Liver (tissue), 3 donors: Measurements from ENCODE around the gene CDK5RAP3.

ENCODE experiments used
- CTCF ChIP-seq: fragments of 150-350 bp; IDR thresholded peaks from 2 replicates; pipeline ENCODE4 v1.5.1; 2017; ENCODE audit warnings: improper control_type of control experiment, low read depth, low read length; ENCODE audit not compliant: missing input control
- JUND ChIP-seq, 2 donors: IDR thresholded peaks; 2 replicates each; pipeline ENCODE4 v1.6.1; 2016; ENCODE audit warnings: antibody characterized with exemption in 2 of 2
- MAX ChIP-seq: IDR thresholded peaks from 2 replicates; pipeline ENCODE4 v1.6.1; 2016; ENCODE audit warnings: antibody characterized with exemption
- RAD21 ChIP-seq, 2 donors: IDR thresholded peaks; 2 replicates each; pipeline ENCODE4 v1.6.1; 2016; ENCODE audit warnings: antibody characterized with exemption in 2 of 2, mild to moderate bottlenecking in 2 of 2
- REST ChIP-seq: IDR thresholded peaks from 2 replicates; pipeline ENCODE4 v1.6.1; 2016; ENCODE audit warnings: antibody characterized with exemption, mild to moderate bottlenecking
- RXRA ChIP-seq, 2 donors: IDR thresholded peaks; 2 replicates each; pipeline ENCODE4 v1.6.1; 2017 to 2018; ENCODE audit warnings: antibody characterized with exemption in 2 of 2, mild to moderate bottlenecking in 1 of 2
- TAF1 ChIP-seq: conservative IDR thresholded peaks from 2 replicates; pipeline ENCODE4 v1.6.1; 2016; ENCODE audit warnings: antibody characterized with exemption, mild to moderate bottlenecking
- YY1 ChIP-seq: IDR thresholded peaks from 2 replicates; pipeline ENCODE4 v1.6.1; 2016; ENCODE audit warnings: antibody characterized with exemption, mild to moderate bottlenecking
- donor health status: healthy.
- donor health status: healthy.

GRCh38 chr17:48010193-48010592 lies 39.3 kb downstream of the CDK5RAP3 start:
- TF ChIP-seq CTCF (no peak), TAF1 (no peak), RXRA (IDR thresholded peaks at IDR 0.05) (no peak), RAD21 (IDR thresholded peaks at IDR 0.05) (no peak), JUND (IDR thresholded peaks at IDR 0.05) (no peak), MAX (no peak), REST (no peak), YY1 (no peak)
